ENCODE measurements around the gene GLIPR2.
A peak's percentile ranks its signal among the peaks of the same experiment; 100 is the strongest.

Gene GLIPR2

DNA sequence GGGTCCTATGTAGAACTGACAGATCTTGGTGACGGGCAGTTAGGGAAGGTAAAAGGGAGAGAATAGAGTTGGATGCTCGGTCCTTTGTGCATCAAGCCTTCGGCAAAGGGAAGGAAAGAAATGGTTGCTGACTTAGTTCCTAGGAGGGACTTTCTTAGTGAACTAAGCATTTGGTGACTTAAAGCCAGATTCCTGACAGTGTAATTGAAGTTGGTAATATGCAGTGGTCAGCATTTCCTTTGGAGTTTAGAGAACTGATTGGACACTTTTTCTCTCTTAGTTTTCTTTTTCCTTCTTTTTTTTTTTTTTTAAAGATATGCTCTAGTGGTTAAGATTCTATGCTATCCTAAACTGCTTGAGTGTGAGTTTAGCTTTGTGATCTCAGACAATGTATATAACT is 56.5 kb downstream of the GLIPR2 start:
- no peak for TF ChIP-seq Cebpa-rat (IDR thresholded peaks at IDR 0.05)
- H3K4me3 ChIP-seq: peak overlapping the region; percentile 79 to 99 (median 94)

DNA sequence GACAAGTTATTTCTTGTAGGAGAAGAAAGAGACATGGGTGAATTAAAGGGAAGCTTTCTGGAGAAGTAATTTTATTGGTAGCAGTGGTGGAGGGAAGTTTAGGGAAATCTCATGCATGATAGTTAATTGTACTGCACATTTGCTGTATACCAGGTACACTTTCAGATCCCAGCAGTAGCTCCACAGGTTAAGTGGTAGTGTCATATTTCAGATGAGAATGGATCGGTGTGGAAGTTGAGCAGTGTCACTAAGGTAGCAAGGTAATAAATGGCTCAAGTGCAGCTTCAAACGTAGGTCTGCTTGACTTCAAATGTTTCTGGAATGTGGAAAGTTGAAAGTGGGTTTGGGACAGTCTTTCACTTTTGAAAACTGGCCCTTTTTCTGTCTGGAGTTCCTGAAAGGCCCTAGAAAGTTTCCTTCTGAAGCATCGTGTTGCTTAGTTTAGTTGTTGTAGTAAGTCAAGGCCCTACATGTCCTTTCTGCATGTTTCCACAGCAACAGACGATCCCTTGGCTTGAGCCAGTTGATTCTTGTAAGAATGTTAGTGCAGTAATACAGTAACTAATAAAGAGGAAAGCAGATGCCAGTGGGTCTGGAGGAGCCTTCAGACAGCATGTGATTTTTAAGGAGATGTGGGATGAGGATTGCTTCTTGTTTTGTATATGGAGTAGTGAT is 57.9 kb downstream of the GLIPR2 start:
- Histone ChIP-seq H3K9ac (peak overlapping the region in 8 of 11 experiments; percentile 7 to 99 (median 58); a peak in 11 of 22 replicates), H3K36me3 (peaks cover 43 to 66% (median 54%) of the 10 kb centered on the region in 11 experiments), H3K27ac (no peak overlapping the region), H3K4me1 (peaks cover 32 to 45% (median 41%) of the 10 kb centered on the region in 10 experiments), H3K4me2 (peak overlapping the region; percentile 95 to 99 (median 97)), H3K4me3 (peak overlapping the region in 7 of 10 experiments; percentile 79 to 99 (median 94); a peak in 8 of 20 replicates), H3K27me3 (no peaks in the 10 kb centered on the region), H4K20me1 (peaks cover 73 to 87% (median 81%) of the 10 kb centered on the region in 11 experiments), H3K9me3 (replicated peaks in 1 of 11) (no peaks in the 10 kb centered on the region)
- TF ChIP-seq Cebpa-rat (IDR thresholded peaks at IDR 0.05): no peak

More for the DNA sequence above, 56.5 kb downstream of the GLIPR2 start:
- Histone ChIP-seq H3K9ac (peak overlapping the region; percentile 95 to 99 (median 97)), H4K20me1 (peaks cover 65 to 72% (median 67%) of the 10 kb centered on the region in 11 experiments), H3K9me3 (replicated peaks in 1 of 11) (no peaks in the 10 kb centered on the region), H3K36me3 (peaks cover 28 to 51% (median 40%) of the 10 kb centered on the region in 11 experiments), H3K4me1 (peaks cover 38 to 50% (median 44%) of the 10 kb centered on the region in 10 experiments), H3K27ac (peak overlapping the region in 7 of 11 experiments; percentile 0 to 96 (median 26); a peak in 10 of 22 replicates), H3K27me3 (no peaks in the 10 kb centered on the region), H3K4me2 (peak overlapping the region; percentile 95 to 99 (median 97))

DNA sequence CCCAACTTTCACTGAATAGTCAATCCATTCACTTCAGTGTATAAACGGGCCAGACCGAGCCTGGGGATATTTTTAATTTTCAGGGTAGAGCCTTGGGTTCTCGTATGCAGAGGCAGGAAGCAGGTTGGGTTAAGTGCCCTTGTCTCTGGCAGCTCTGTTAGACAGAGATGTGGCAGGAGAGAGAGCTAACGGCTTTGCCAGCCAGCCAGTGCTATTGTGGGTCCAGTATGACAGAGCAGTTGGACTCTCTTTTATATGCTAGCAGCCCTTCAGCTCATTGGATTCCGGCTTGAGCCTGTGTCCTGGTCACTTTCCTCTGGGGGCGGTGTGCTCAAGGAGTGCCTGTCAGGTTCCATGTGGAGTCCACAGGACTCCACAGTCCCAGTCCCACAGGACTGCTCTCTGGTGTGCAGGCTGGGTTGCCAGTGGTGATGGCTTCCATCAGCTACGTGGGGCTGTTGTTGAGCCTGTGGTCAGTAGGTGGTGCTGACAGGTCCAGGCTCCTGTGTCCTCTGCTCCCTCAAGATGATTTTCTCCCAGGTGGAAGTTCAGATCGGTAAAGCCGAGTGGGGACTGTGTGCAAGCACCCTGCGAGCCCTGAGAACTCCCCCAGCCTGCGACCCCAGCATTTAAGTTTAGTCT is 68.5 kb downstream of the GLIPR2 start:
- Histone ChIP-seq H3K9me3 (replicated peaks in 1 of 11) (no peaks in the 10 kb centered on the region), H3K36me3 (peaks cover 100% of the 10 kb centered on the region in 11 experiments), H3K4me2 (no peak overlapping the region), H3K4me3 (no peak overlapping the region), H3K9ac (peak overlapping the region in 1 of 11 experiments; percentile 6; a peak in 1 of 22 replicates), H3K4me1 (peaks cover 0 to 39% (median 28%) of the 10 kb centered on the region in 10 experiments; a peak in 17 of 20 replicates), H3K27me3 (no peaks in the 10 kb centered on the region), H4K20me1 (peaks cover 79 to 100% (median 99%) of the 10 kb centered on the region in 11 experiments), H3K27ac (no peak overlapping the region)
- TF ChIP-seq Cebpa-rat (IDR thresholded peaks at IDR 0.05): no peak

DNA sequence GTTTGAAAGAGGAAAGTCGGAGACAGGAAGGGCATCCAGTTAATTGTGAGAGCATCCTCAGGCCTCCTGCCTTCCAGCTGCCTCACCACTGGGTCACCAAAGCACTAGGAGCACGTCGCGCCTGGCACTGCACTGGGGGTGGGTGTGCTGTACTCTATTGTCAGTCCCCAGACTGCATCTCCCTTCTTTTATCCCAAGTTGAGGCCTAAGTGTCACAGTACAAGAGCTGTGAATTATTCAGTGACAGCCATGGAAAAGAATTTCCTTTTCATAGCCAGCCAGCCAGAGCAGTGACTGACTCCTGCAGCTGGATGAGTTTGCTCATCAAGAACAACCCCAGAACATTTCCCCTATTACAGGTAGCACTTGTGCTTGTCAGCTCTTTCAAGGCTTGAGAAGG is 70.5 kb downstream of the GLIPR2 start:
- TF ChIP-seq Cebpa-rat (IDR thresholded peaks at IDR 0.05): no peak
- Histone ChIP-seq H3K4me1 (peaks cover 0 to 39% (median 28%) of the 10 kb centered on the region in 10 experiments; a peak in 17 of 20 replicates), H4K20me1 (peaks cover 88 to 100% (median 100%) of the 10 kb centered on the region in 11 experiments), H3K27me3 (no peaks in the 10 kb centered on the region), H3K9me3 (replicated peaks in 1 of 11) (no peaks in the 10 kb centered on the region), H3K4me2 (peak overlapping the region in 9 of 11 experiments; percentile 24 to 69 (median 43); a peak in 15 of 22 replicates), H3K36me3 (peaks cover 100% of the 10 kb centered on the region in 11 experiments), H3K27ac (peak overlapping the region in 8 of 11 experiments; percentile 6 to 74 (median 48); a peak in 10 of 22 replicates), H3K9ac (peak overlapping the region in 9 of 11 experiments; percentile 6 to 60 (median 41); a peak in 13 of 22 replicates), H3K4me3 (no peak overlapping the region)

DNA sequence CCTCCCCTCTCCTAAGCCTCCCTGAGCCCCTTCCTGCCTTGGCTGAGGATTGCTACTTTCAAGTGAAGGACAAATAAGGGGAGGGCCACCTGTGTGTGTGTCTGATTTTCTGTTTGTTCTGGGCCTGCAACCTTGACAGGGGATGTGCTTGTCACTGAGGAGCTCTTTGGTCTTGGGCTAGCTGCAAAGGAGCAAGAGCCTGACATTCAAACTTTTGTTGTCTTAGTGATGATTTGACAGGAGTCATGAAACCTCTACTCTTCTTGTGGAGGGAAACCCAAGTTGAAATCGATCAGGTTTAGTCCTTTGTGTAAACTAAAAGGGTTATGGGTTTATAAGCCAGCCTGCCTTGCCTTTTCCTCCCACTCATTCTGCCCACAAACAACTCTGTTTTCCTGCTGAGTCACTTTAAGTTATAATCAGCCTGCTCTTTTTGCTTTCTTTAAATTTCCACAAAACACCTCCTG is 71.0 kb downstream of the GLIPR2 start:
- Histone ChIP-seq H3K9ac (peak overlapping the region in 10 of 11 experiments; percentile 6 to 60 (median 42); a peak in 18 of 22 replicates), H3K36me3 (peaks cover 100% of the 10 kb centered on the region in 11 experiments), H3K4me1 (peaks cover 0 to 39% (median 28%) of the 10 kb centered on the region in 10 experiments; a peak in 18 of 20 replicates), H3K27me3 (no peaks in the 10 kb centered on the region), H3K27ac (peak overlapping the region in 10 of 11 experiments; percentile 6 to 74 (median 48); a peak in 15 of 22 replicates), H3K4me3 (no peak overlapping the region), H4K20me1 (peaks cover 90 to 100% (median 100%) of the 10 kb centered on the region in 11 experiments), H3K4me2 (peak overlapping the region in 9 of 11 experiments; percentile 24 to 69 (median 43); a peak in 18 of 22 replicates), H3K9me3 (replicated peaks in 1 of 11) (no peaks in the 10 kb centered on the region)
- no peak for TF ChIP-seq Cebpa-rat (IDR thresholded peaks at IDR 0.05)

DNA sequence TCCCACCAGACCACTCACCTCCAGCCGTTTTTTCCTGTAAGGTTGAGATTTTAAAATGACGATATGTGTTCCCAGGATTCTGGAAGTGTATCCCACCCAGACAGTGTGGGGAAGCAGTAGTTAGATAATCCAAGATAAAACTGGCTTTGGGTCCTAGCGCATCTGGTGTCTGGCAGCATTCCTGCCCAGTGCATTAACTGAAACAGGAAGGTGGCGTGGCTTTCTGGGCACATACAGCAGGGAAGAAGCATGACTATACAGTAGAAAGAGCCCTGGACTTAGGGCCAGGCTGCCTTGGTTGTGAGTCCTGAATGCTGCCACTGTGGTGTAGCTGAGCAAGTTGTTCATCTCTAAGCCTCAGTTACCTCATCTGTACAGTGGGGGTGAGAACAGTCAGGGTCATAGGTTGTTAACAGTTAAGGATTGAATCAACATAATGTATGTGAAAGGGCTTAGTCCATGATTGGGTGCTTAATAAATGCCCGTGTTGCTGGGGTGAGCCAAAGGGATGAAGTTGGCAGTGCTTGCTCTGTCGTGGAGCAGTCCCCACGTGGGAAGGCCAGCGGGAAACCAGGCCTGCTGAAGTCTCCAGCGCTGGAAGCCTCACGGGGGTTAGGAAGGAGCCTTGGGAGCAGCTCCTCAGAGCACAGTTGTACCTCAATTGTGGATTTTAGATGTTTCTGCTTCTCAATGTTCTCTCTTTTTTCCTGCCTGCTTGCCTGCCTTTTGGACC is 72.2 kb downstream of the GLIPR2 start:
- no peak for TF ChIP-seq Cebpa-rat (IDR thresholded peaks at IDR 0.05)
- Histone ChIP-seq H3K27ac (peak overlapping the region in 5 of 11 experiments; percentile 51 to 74 (median 58); a peak in 10 of 22 replicates), H3K4me3 (no peak overlapping the region), H3K27me3 (no peaks in the 10 kb centered on the region), H3K36me3 (peaks cover 100% of the 10 kb centered on the region in 11 experiments), H4K20me1 (peaks cover 90 to 100% (median 100%) of the 10 kb centered on the region in 11 experiments), H3K9ac (peak overlapping the region in 4 of 11 experiments; percentile 25 to 57 (median 42); a peak in 5 of 22 replicates), H3K9me3 (replicated peaks in 1 of 11) (no peaks in the 10 kb centered on the region), H3K4me1 (peaks cover 10 to 39% (median 31%) of the 10 kb centered on the region in 10 experiments; a peak in 18 of 20 replicates), H3K4me2 (peak overlapping the region in 3 of 11 experiments; percentile 53 to 69 (median 66); a peak in 4 of 22 replicates)

DNA sequence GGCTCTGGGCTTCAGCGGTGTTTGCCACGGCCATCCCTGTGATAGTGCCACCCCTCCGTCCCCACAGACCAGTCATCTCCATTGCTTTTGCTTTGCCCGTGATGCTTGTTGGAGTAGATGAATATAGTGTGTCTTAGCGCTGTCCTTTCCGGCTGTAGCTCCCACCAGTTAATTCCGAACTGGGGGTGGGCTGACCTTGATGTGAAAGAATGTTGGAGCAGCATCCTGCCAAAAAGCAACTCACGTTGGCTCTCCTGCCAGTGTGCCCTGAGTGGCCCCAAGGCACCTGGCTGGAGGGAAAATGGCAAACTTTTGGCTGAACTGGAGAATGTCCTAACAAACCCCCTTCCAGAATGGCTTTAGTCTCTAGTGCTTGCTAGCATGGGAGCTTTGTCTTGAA is 74.2 kb downstream of the GLIPR2 start:
- Histone ChIP-seq H3K9me3 (replicated peaks in 1 of 11) (no peaks in the 10 kb centered on the region), H3K27me3 (no peaks in the 10 kb centered on the region), H3K9ac (no peak overlapping the region), H3K27ac (no peak overlapping the region), H4K20me1 (peaks cover 96 to 100% (median 100%) of the 10 kb centered on the region in 11 experiments), H3K4me3 (no peak overlapping the region), H3K4me2 (no peak overlapping the region), H3K36me3 (peaks cover 98 to 100% (median 99%) of the 10 kb centered on the region in 11 experiments), H3K4me1 (peaks cover 13 to 39% (median 30%) of the 10 kb centered on the region in 10 experiments; a peak in 19 of 20 replicates)
- TF ChIP-seq Cebpa-rat (IDR thresholded peaks at IDR 0.05): no peak

DNA sequence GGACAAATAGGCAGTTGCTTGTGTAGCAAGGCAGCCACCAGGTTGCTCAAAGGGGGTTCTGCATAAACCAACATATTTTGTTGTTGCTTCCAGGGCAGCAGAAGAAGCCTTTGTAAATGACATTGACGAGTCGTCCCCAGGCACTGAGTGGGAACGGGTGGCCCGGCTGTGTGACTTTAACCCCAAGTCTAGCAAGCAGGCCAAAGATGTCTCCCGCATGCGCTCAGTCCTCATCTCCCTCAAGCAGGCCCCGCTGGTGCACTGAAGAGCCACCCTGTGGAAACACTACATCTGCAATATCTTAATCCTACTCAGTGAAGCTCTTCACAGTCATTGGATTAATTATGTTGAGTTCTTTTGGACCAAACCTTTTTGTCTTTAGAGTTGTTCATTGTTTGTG is 75.0 kb downstream of the GLIPR2 start:
- Histone ChIP-seq H3K9me3 (replicated peaks in 1 of 11) (no peaks in the 10 kb centered on the region), H3K4me2 (no peak overlapping the region), H3K4me3 (no peak overlapping the region), H3K27ac (no peak overlapping the region), H3K4me1 (peaks cover 17 to 40% (median 29%) of the 10 kb centered on the region in 10 experiments; a peak in 19 of 20 replicates), H4K20me1 (peaks cover 90 to 100% (median 98%) of the 10 kb centered on the region in 11 experiments), H3K27me3 (no peaks in the 10 kb centered on the region), H3K9ac (no peak overlapping the region), H3K36me3 (peaks cover 94 to 100% (median 96%) of the 10 kb centered on the region in 11 experiments)
- no peak for TF ChIP-seq Cebpa-rat (IDR thresholded peaks at IDR 0.05)
